HepG2 (cell line): ENCODE data around the gene MAP3K9. TPM values are rescaled to one million over a fixed set of nuclear protein-coding genes. Genes with fewer than 3 reads are reported as not detected.
A peak's percentile ranks its signal among the peaks of the same experiment; 100 is the strongest.

Experiments used
- ATAC-seq: fragments of 200-7000 bp; cut with Tn5 transposase; 3 replicates; pipeline ENCODE4 v1.9.1; 2020; ENCODE audit warnings: mild to moderate bottlenecking, moderate library complexity
- BruUV-seq: library from RNA; stranded (reverse); fragments of 400-500 nt; replicated peaks from 2 replicates; lab custom pipeline; 2021; lab: Mats Ljungman, UMichigan
- CTCF ChIA-PET: fragments of 300-600 bp; formaldehyde crosslinking; extraction: SDS; loops from one replicate; lab custom pipeline; 2021; ENCODE audit warnings: low total read pairs, inconsistent platforms, low intra/inter-chr PET ratio; lab: Yijun Ruan, JAX
- POLR2A ChIA-PET: fragments of 350-600 bp; sonication (Branson Sonifier 250); formaldehyde crosslinking; loops from one replicate; lab custom pipeline; 2020; ENCODE audit warnings: antibody characterized with exemption, inconsistent platforms; lab: Yijun Ruan, JAX
- DNase-seq: peaks from one replicate; pipeline ENCODE4 v3.0.0-alpha.2; 2015; ENCODE audit warnings: low spot score
- FAIRE-seq: peaks from 3 replicates; lab custom pipeline; 2011; peaks lifted over from hg19 to GRCh38; lab: Jason Lieb, UNC
- H2AFZ ChIP-seq: one replicate; pipeline ENCODE4 v1.6.1; 2011; ENCODE audit warnings: low read length, inconsistent platforms
- H3K27ac ChIP-seq: fragments of 300-600 bp; 3 replicates; pipeline ENCODE4 v1.8.0; 2011; ENCODE audit warnings: mixed run types, mild to moderate bottlenecking, mixed read lengths, low read length, inconsistent platforms; ENCODE audit not compliant: insufficient read depth; ENCODE audit errors: extremely low read length
- H3K27me3 ChIP-seq, 2 experiments: fragments of 200-600 bp in 1 of 2; 2 replicates in 1 of 2; 3 replicates in 1 of 2; pipeline versions ENCODE4 v1.6.0 to v1.8.0; 2011; ENCODE audit warnings: low read length in 2 of 2, mild to moderate bottlenecking in 2 of 2, moderate library complexity in 2 of 2, inconsistent platforms in 1 of 2; ENCODE audit not compliant: insufficient read depth in 2 of 2, control insufficient read depth in 1 of 2
- H3K36me3 ChIP-seq, 2 experiments: fragments of 200-600 bp in 1 of 2; replicated peaks in 1 of 2; 2 replicates in 1 of 2; 3 replicates in 1 of 2; pipeline versions ENCODE4 v1.5.1 to v1.8.0; 2011; ENCODE audit warnings: low read length in 2 of 2, inconsistent platforms in 1 of 2; ENCODE audit not compliant: insufficient read depth in 2 of 2, control insufficient read depth in 1 of 2
- H3K4me1 ChIP-seq: 2 replicates; pipeline ENCODE4 v1.5.1; 2012; ENCODE audit warnings: low read length, inconsistent platforms; ENCODE audit not compliant: insufficient read depth
- H3K4me2 ChIP-seq: 2 replicates; pipeline ENCODE4 v1.6.0; 2011; ENCODE audit warnings: low read depth, low read length, inconsistent platforms
- H3K4me3 ChIP-seq, 3 experiments: fragments of 200-600 bp in 1 of 3; sonication (generic), shearing (Covaris generic) in 1 of 3; replicated peaks in 1 of 3; 2 replicates each; pipeline ENCODE4 v1.5.1; 2011 to 2016; ENCODE audit warnings: low read length in 3 of 3, inconsistent platforms in 2 of 3, low read depth in 2 of 3, mild to moderate bottlenecking in 2 of 3, control low read depth in 1 of 3, mixed read lengths in 1 of 3; ENCODE audit not compliant: insufficient read depth in 1 of 3
- H3K79me2 ChIP-seq: one replicate; pipeline ENCODE4 v1.6.1; 2011; ENCODE audit warnings: low read length, inconsistent platforms; ENCODE audit not compliant: insufficient read depth
- H3K9ac ChIP-seq: 2 replicates; pipeline ENCODE4 v1.6.0; 2011; ENCODE audit warnings: mild to moderate bottlenecking, low read depth, low read length, inconsistent platforms; ENCODE audit not compliant: insufficient read depth
- H3K9me3 ChIP-seq: 2 replicates; pipeline ENCODE4 v1.5.1; 2012; ENCODE audit warnings: mild to moderate bottlenecking, low read length
- H4K20me1 ChIP-seq: 2 replicates; pipeline ENCODE4 v1.6.0; 2011; ENCODE audit warnings: inconsistent platforms, mild to moderate bottlenecking, low read length, moderate library complexity; ENCODE audit not compliant: insufficient read depth
- EHMT2 ChIP-seq: fragments of 200-600 bp; sonication (generic); IDR thresholded peaks from 2 replicates; pipeline ENCODE4 v1.7.0; 2017; ENCODE audit warnings: antibody characterized with exemption, low read depth, low read length, borderline replicate concordance
- GATA4 ChIP-seq: sonication (generic); IDR thresholded peaks from 2 replicates; pipeline ENCODE4 v1.6.1; 2016; ENCODE audit warnings: antibody characterized with exemption, low read depth, borderline replicate concordance
- HMG20A ChIP-seq: IDR thresholded peaks from 2 replicates; pipeline ENCODE4 v1.6.1; 2016; ENCODE audit warnings: borderline replicate concordance
- JUND ChIP-seq: sonication (generic); formaldehyde crosslinking; IDR thresholded peaks from 2 replicates; pipeline ENCODE4 v1.8.0; 2022; ENCODE audit warnings: mild to moderate bottlenecking, missing genetic modification reagents
- MED1 ChIP-seq: sonication (generic); formaldehyde crosslinking; IDR thresholded peaks from 2 replicates; pipeline ENCODE4 v1.4.0; 2020; ENCODE audit warnings: missing genetic modification reagents
- ONECUT2 ChIP-seq: sonication (generic); formaldehyde crosslinking; IDR thresholded peaks from 2 replicates; pipeline ENCODE4 v1.4.0; 2020; ENCODE audit warnings: missing genetic modification reagents
- RXRA ChIP-seq: sonication (generic); formaldehyde crosslinking; IDR thresholded peaks from 2 replicates; pipeline ENCODE4 v1.5.1; 2020; ENCODE audit warnings: missing genetic modification reagents
- SETDB1 ChIP-seq: sonication (generic); formaldehyde crosslinking; IDR thresholded peaks from 2 replicates; pipeline ENCODE4 v1.5.1; 2020; ENCODE audit warnings: missing genetic modification reagents, mild to moderate bottlenecking, borderline replicate concordance
- SOX13 ChIP-seq, 3 experiments: fragments of 450-650 bp in 1 of 3; sonication (generic) in 1 of 3; formaldehyde crosslinking in 1 of 3; IDR thresholded peaks in 2 of 3; conservative IDR thresholded peaks in 1 of 3; 2 replicates each; pipeline versions ENCODE4 v1.5.0 to v1.6.1; 2016 to 2020; ENCODE audit warnings: antibody characterized with exemption in 1 of 3, mild to moderate bottlenecking in 1 of 3, missing compliant biosample characterization in 1 of 3, missing genetic modification reagents in 1 of 3, moderate library complexity in 1 of 3
- TEAD3 ChIP-seq: optimal IDR thresholded peaks from 2 replicates; pipeline ENCODE3; 2016; ENCODE audit warnings: borderline replicate concordance
- TFAP4 ChIP-seq: sonication (generic); IDR thresholded peaks from 2 replicates; pipeline ENCODE4 v1.6.1; 2016; ENCODE audit warnings: low read depth, borderline replicate concordance
- ZBTB34 ChIP-seq: sonication (generic); formaldehyde crosslinking; IDR thresholded peaks from 2 replicates; pipeline ENCODE4 v1.8.0; 2022; ENCODE audit warnings: mild to moderate bottlenecking, missing genetic modification reagents
- ZFP91 ChIP-seq: sonication (generic); formaldehyde crosslinking; IDR thresholded peaks from 2 replicates; pipeline ENCODE4 v1.9.0; 2022; ENCODE audit warnings: missing genetic modification reagents, mild to moderate bottlenecking, borderline replicate concordance
- ZNF18 ChIP-seq: sonication (generic); formaldehyde crosslinking; IDR thresholded peaks from 2 replicates; pipeline ENCODE4 v1.8.0; 2022; ENCODE audit warnings: mild to moderate bottlenecking, missing genetic modification reagents; ENCODE audit not compliant: insufficient replicate concordance
- ZNF501 ChIP-seq: sonication (generic); formaldehyde crosslinking; IDR thresholded peaks from 2 replicates; pipeline ENCODE4 v1.5.1; 2020; ENCODE audit warnings: mild to moderate bottlenecking, moderate library complexity, missing genetic modification reagents
- ZNF883 ChIP-seq: sonication (generic); formaldehyde crosslinking; IDR thresholded peaks from 2 replicates; pipeline ENCODE4 v1.5.1; 2020; ENCODE audit warnings: mild to moderate bottlenecking, missing genetic modification reagents; ENCODE audit errors: not compliant biosample characterization
- WGBS: methylation state at CpG from one replicate; pipeline ENCODE4 v1.1.6; 2017; ENCODE audit warnings: low lambda C conversion rate; 5-methylcytosine and 5-hydroxymethylcytosine counted together
- in situ Hi-C: cut with HindIII; loops from 2 replicates; pipeline ENCODE4 v1.10.0; 2017; ENCODE audit warnings: low pct_unique_long_range_greater_than_20kb; ENCODE audit not compliant: extremely low pct_ligation_motif_present
- intact Hi-C: fragments of 100-400 bp; cut with micrococcal nuclease; formaldehyde crosslinking; loops from one replicate; pipeline ENCODE4 v1.10.0; 2022; ENCODE audit not compliant: unreplicated experiment
- polyA plus RNA-seq, 8 experiments: library from polyadenylated mRNA; depleted of rRNA in 3 of 8; stranded (reverse) in 7 of 8; unstranded in 1 of 8; fragments of >200 nt; fragmentation: Illumina TruSeq in 4 of 8; extraction: Trizol in 4 of 8; gene quantifications; 2 replicates each; pipeline versions ENCODE4 v1.2.1 to v1.2.3, GENCODE V29; 2011 to 2016; ENCODE audit warnings: low read depth in 4 of 8, missing spikeins in 1 of 8, mixed read lengths in 1 of 8; ENCODE audit not compliant: insufficient read depth in 1 of 8
- total RNA-seq, 5 experiments: library from RNA; depleted of rRNA; stranded (reverse); fragments of >200 nt; fragmentation: Illumina TruSeq; extraction: Trizol; gene quantifications; 2 replicates each; pipeline ENCODE4 v1.2.3, GENCODE V29; 2016; ENCODE audit warnings: low read depth in 1 of 5

MAP3K9 gene
- total and polyA plus RNA-seq, 2 of the 13 experiments (the other 11 are each of a cell fraction or from before 2014, with no cell fraction given), result 4.3 to 4.5 TPM

- in situ Hi-C loops (no loop called here), intact Hi-C loops (no loop called here)
- no peaks in the 10 kb centered on the region for H4K20me1 ChIP-seq
- peaks cover 66% of the 10 kb centered on the region for H3K4me1 ChIP-seq
- H3K27me3 ChIP-seq, result no peaks in the 10 kb centered on the region
- H3K79me2 ChIP-seq, result no peaks in the 10 kb centered on the region
- CTCF ChIA-PET, result no interaction called here
- BruUV-seq, result no TSS peak
- H3K9ac ChIP-seq, result no peak overlapping the region
- H3K27ac ChIP-seq, result no peak overlapping the region
- no peak overlapping the region for H2AFZ ChIP-seq
- DNase-seq, result peak; percentile 93
- ATAC-seq, result peak; percentile 97
- peak overlapping the region; percentile 50 for H3K4me2 ChIP-seq
- peak; percentile 83 for FAIRE-seq
- no peaks in the 10 kb centered on the region for H3K9me3 ChIP-seq
- POLR2A ChIA-PET, result interaction anchor here (1.1 to 1.7 kb wide), 4 partner anchors 46 to 106 kb away, joined by 3 to 8 read pairs (median 6); partner anchors contain the start of gene MAP3K9
- 46% methylated on average over 4 of the region's 6 CpGs for WGBS
- H3K36me3 ChIP-seq, result no peaks in the 10 kb centered on the region
- H3K4me3 ChIP-seq, result no peak overlapping the region
- TF ChIP-seq ONECUT2 (CRISPR knock-in tag) (no peak), TEAD3 (CRISPR knock-in tag) (peak; percentile 78), ZBTB34 (CRISPR knock-in tag) (0 out of 2 replicates have a peak, but pooled peaks have one; percentile 56), TFAP4 (peak; percentile 76; the same call in 1 of the 2 replicates), SOX13 (IDR thresholded peaks at IDR 0.05) (no peak), SOX13 (CRISPR knock-in tag; conservative IDR thresholded peaks at IDR 0.05 in 1 of 2, IDR thresholded peaks at IDR 0.05 in 1 of 2) (peak in 1 of 2 experiments; percentile 52; a peak in 1 of 4 replicates), ZFP91 (CRISPR knock-in tag) (0 out of 2 replicates have a peak, but pooled peaks have one; percentile 27), RXRA (CRISPR knock-in tag) (peak; percentile 81; the same call in 1 of the 2 replicates), SETDB1 (CRISPR knock-in tag) (no peak), EHMT2 (0 out of 2 replicates have a peak, but pooled peaks have one; percentile 30), HMG20A (CRISPR knock-in tag) (peak; percentile 91), ZNF18 (CRISPR knock-in tag) (no peak), ZNF501 (peak; percentile 67), ZNF883 (CRISPR knock-in tag) (no peak), JUND (CRISPR knock-in tag) (peak; percentile 92), MED1 (CRISPR knock-in tag) (peak; percentile 67), GATA4 (no peak)
Measured at GRCh38 chr14:70707138-70708038, 101.9 kb downstream of the MAP3K9 start.
